GM23338 (cell line): Measurements from ENCODE around the gene GRIN2A. TPM values are rescaled to one million over a fixed set of nuclear protein-coding genes. Genes with fewer than 3 reads are reported as not detected.

ENCODE experiments used
- ATAC-seq: fragments of 200-7000 bp; cut with Tn5 transposase; 3 replicates; pipeline ENCODE4 v1.9.1; 2020
- DNase-seq: peaks from one replicate; pipeline ENCODE4 v3.0.0-alpha.2; 2015; ENCODE audit warnings: low spot score
- H2AFZ ChIP-seq: fragments of 200-600 bp; sonication (generic); 2 replicates; pipeline ENCODE4 v1.8.0; 2016; ENCODE audit warnings: antibody characterized with exemption, mild to moderate bottlenecking, moderate library complexity
- H3F3A ChIP-seq: fragments of 200-600 bp; sonication (generic); replicated peaks from 2 replicates; pipeline ENCODE4 v1.8.0; 2017; ENCODE audit warnings: antibody characterized with exemption, mixed run types, low read depth
- H3K27ac ChIP-seq: fragments of 200-600 bp; sonication (generic); 2 replicates; pipeline ENCODE4 v1.6.1; 2016; ENCODE audit warnings: low read depth
- H3K27me3 ChIP-seq: fragments of 200-600 bp; sonication (generic); 2 replicates; pipeline ENCODE4 v1.8.0; 2016; ENCODE audit warnings: mild to moderate bottlenecking, mixed run types, moderate library complexity; ENCODE audit not compliant: insufficient read depth
- H3K36me3 ChIP-seq: fragments of 200-600 bp; sonication (generic); 2 replicates; pipeline ENCODE4 v1.8.0; 2016; ENCODE audit warnings: mild to moderate bottlenecking; ENCODE audit not compliant: insufficient read depth
- H3K4me1 ChIP-seq: fragments of 200-600 bp; sonication (generic); 2 replicates; pipeline ENCODE4 v1.8.0; 2016; ENCODE audit warnings: mild to moderate bottlenecking, moderate library complexity; ENCODE audit not compliant: insufficient read depth
- H3K4me2 ChIP-seq: fragments of 200-600 bp; sonication (generic); 2 replicates; pipeline ENCODE4 v1.7.1; 2017; ENCODE audit warnings: mixed run types
- H3K4me3 ChIP-seq: fragments of 200-600 bp; sonication (generic); 2 replicates; pipeline ENCODE4 v1.6.1; 2016; ENCODE audit warnings: mixed run types
- H3K79me2 ChIP-seq: fragments of 200-600 bp; sonication (generic); replicated peaks from 2 replicates; pipeline ENCODE4 v1.8.0; 2017; ENCODE audit warnings: mild to moderate bottlenecking; ENCODE audit not compliant: insufficient read depth
- H3K9me2 ChIP-seq: fragments of 200-600 bp; sonication (generic); 2 replicates; pipeline ENCODE4 v1.8.0; 2017; ENCODE audit not compliant: insufficient read depth
- H4K20me1 ChIP-seq: fragments of 200-600 bp; sonication (generic); replicated peaks from 2 replicates; pipeline ENCODE4 v1.8.0; 2017; ENCODE audit warnings: mild to moderate bottlenecking; ENCODE audit not compliant: insufficient read depth
- H3K27ac Mint-ChIP-seq: 2 replicates; pipeline ENCODE4 v1.8.0; 2020; ENCODE audit warnings: inconsistent platforms, mild to moderate bottlenecking, moderate library complexity, mixed read lengths
- H3K27me3 Mint-ChIP-seq: 3 replicates; pipeline ENCODE4 v1.8.0; 2022; ENCODE audit warnings: low read depth, mild to moderate bottlenecking, moderate library complexity, mixed read lengths, inconsistent platforms; ENCODE audit not compliant: insufficient read depth, poor library complexity
- H3K36me3 Mint-ChIP-seq: 3 replicates; pipeline ENCODE4 v1.8.0; 2021; ENCODE audit warnings: low read depth, mild to moderate bottlenecking, inconsistent platforms, moderate library complexity, mixed read lengths
- H3K4me1 Mint-ChIP-seq: 3 replicates; pipeline ENCODE4 v1.8.0; 2020; ENCODE audit warnings: mild to moderate bottlenecking, inconsistent platforms, mixed read lengths
- H3K4me3 Mint-ChIP-seq: 3 replicates; pipeline ENCODE4 v1.8.0; 2021; ENCODE audit warnings: moderate library complexity, mild to moderate bottlenecking, inconsistent platforms, mixed read lengths
- H3K9me3 Mint-ChIP-seq: 3 replicates; pipeline ENCODE4 v1.8.0; 2020; ENCODE audit warnings: moderate library complexity, mild to moderate bottlenecking, inconsistent platforms, mixed read lengths
- CREB1 ChIP-seq: fragments of 250-450 bp; sonication (Bioruptor Pico); IDR thresholded peaks from 2 replicates; pipeline ENCODE4 v1.5.0; 2020; ENCODE audit warnings: low read depth, mild to moderate bottlenecking, moderate library complexity
- EZH2 ChIP-seq: fragments of 200-600 bp; sonication (generic); IDR thresholded peaks from one replicate; pipeline ENCODE4 v1.8.0; 2017; ENCODE audit warnings: antibody characterized with exemption, mild to moderate bottlenecking, low read depth; ENCODE audit not compliant: unreplicated experiment
- EZH2phosphoT487 ChIP-seq: fragments of 200-600 bp; sonication (generic); IDR thresholded peaks from one replicate; pipeline ENCODE4 v1.8.1; 2018; ENCODE audit warnings: antibody characterized with exemption; ENCODE audit not compliant: unreplicated experiment
- JUNB ChIP-seq: IDR thresholded peaks from one replicate; pipeline ENCODE4 v1.6.1; 2016; ENCODE audit warnings: antibody characterized with exemption; ENCODE audit not compliant: unreplicated experiment
- NANOG ChIP-seq: IDR thresholded peaks from 2 replicates; pipeline ENCODE4 v1.6.1; 2016; ENCODE audit warnings: antibody characterized with exemption, borderline replicate concordance
- POLR2AphosphoS5 ChIP-seq: IDR thresholded peaks from 2 replicates; pipeline ENCODE4 v1.6.1; 2016; ENCODE audit warnings: antibody characterized with exemption, low read depth
- STAT1 ChIP-seq: IDR thresholded peaks from one replicate; pipeline ENCODE4 v1.6.1; 2016; ENCODE audit warnings: antibody characterized with exemption; ENCODE audit not compliant: unreplicated experiment
- ZNF114 ChIP-seq: fragments of 250-450 bp; sonication (Bioruptor Pico); IDR thresholded peaks from 2 replicates; pipeline ENCODE4 v1.5.0; 2020; ENCODE audit warnings: mild to moderate bottlenecking, moderate library complexity
- ZNF331 ChIP-seq: fragments of 250-450 bp; sonication (Bioruptor Pico); IDR thresholded peaks from 2 replicates; pipeline ENCODE4 v1.5.0; 2020; ENCODE audit warnings: low read depth, mild to moderate bottlenecking, moderate library complexity
- polyA plus RNA-seq: library from polyadenylated mRNA; unstranded; fragments of >200 nt; fragmentation: Nextera tagmentation; extraction: Ambion mirVana; gene quantifications from 2 replicates; pipeline ENCODE4 v1.2.1, GENCODE V29; 2016
- total RNA-seq: library from RNA; depleted of rRNA; stranded (reverse); fragments of >200 nt; shearing (Covaris generic); gene quantifications from 2 replicates; pipeline ENCODE4 v1.2.3, GENCODE V29; 2014
- TF ChIP-seq, protein P1 (sequence below): IDR thresholded peaks from one replicate; pipeline ENCODE4 v1.6.1; 2018; ENCODE audit warnings: antibody characterized with exemption; ENCODE audit not compliant: unreplicated experiment
- TF ChIP-seq, protein P2 (sequence below): IDR thresholded peaks from 2 replicates; pipeline ENCODE4 v1.6.1; 2016; ENCODE audit warnings: antibody characterized with exemption
- TF ChIP-seq, protein P3 (sequence below), 2 experiments: fragments of 200-600 bp in 1 of 2; sonication (generic) in 1 of 2; conservative IDR thresholded peaks; 2 replicates each; pipeline versions ENCODE4 v1.5.1 to v1.6.1; 2016 to 2017; ENCODE audit warnings: antibody characterized with exemption in 2 of 2, low read depth in 2 of 2, mild to moderate bottlenecking in 2 of 2, moderate library complexity in 1 of 2
- TF ChIP-seq, protein P4 (sequence below): fragments of 250-450 bp; sonication (Bioruptor Pico); IDR thresholded peaks from 2 replicates; pipeline ENCODE4 v1.5.0; 2020; ENCODE audit warnings: mild to moderate bottlenecking, moderate library complexity

Gene GRIN2A
- total and polyA plus RNA-seq, 2 experiments from 2014 or later = 0.89 to 5.1 TPM

DNA sequence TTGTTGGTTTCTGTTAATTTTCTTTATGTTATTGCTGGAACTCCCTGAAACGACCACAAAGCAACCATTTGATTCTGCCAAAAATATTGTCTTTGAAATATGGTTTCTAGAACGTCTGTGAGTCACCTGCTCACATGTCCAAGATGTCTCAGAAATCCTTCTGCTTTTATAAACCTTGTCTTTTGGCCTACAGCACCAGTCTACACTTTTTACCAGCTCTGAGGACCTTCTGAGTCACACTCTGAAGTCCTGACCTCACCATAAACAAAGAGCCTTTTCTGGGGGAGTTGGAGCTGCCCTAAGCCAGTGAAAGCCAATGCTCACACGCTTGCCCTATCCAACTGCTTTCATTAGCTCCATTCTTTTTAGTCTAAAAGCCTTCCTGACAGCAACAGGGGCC, 55.5 kb downstream of the GRIN2A start:
- Histone ChIP-seq H3K4me3 (no peak overlapping the region), H2AFZ (no peak overlapping the region), H3K27ac (no peak overlapping the region), H3K36me3 (no peaks in the 10 kb centered on the region), H3F3A (no peaks in the 10 kb centered on the region), H3K4me2 (no peak overlapping the region), H3K4me1 (peaks cover 7% of the 10 kb centered on the region), H3K9me2 (peaks cover 4% of the 10 kb centered on the region; the same call in 1 of the 2 replicates), H3K27me3 (no peaks in the 10 kb centered on the region), H3K79me2 (no peaks in the 10 kb centered on the region), H4K20me1 (no peaks in the 10 kb centered on the region)
- H3K4me3 Mint-ChIP-seq = no peak overlapping the region
- DNase-seq (no peak), ATAC-seq (no peak)
- H3K4me1 Mint-ChIP-seq = peaks cover 13% of the 10 kb centered on the region
- H3K9me3 Mint-ChIP-seq = no peaks in the 10 kb centered on the region
- H3K27me3 Mint-ChIP-seq = no peaks in the 10 kb centered on the region
- no peak overlapping the region for H3K27ac Mint-ChIP-seq
- no peaks in the 10 kb centered on the region for H3K36me3 Mint-ChIP-seq
- TF ChIP-seq CREB1 (CRISPR knock-in tag) = no peak
- TF ChIP-seq EZH2 = no peak
- TF ChIP-seq POLR2AphosphoS5 = no peak
- TF ChIP-seq NANOG = no peak
- TF ChIP-seq, protein P1, sequence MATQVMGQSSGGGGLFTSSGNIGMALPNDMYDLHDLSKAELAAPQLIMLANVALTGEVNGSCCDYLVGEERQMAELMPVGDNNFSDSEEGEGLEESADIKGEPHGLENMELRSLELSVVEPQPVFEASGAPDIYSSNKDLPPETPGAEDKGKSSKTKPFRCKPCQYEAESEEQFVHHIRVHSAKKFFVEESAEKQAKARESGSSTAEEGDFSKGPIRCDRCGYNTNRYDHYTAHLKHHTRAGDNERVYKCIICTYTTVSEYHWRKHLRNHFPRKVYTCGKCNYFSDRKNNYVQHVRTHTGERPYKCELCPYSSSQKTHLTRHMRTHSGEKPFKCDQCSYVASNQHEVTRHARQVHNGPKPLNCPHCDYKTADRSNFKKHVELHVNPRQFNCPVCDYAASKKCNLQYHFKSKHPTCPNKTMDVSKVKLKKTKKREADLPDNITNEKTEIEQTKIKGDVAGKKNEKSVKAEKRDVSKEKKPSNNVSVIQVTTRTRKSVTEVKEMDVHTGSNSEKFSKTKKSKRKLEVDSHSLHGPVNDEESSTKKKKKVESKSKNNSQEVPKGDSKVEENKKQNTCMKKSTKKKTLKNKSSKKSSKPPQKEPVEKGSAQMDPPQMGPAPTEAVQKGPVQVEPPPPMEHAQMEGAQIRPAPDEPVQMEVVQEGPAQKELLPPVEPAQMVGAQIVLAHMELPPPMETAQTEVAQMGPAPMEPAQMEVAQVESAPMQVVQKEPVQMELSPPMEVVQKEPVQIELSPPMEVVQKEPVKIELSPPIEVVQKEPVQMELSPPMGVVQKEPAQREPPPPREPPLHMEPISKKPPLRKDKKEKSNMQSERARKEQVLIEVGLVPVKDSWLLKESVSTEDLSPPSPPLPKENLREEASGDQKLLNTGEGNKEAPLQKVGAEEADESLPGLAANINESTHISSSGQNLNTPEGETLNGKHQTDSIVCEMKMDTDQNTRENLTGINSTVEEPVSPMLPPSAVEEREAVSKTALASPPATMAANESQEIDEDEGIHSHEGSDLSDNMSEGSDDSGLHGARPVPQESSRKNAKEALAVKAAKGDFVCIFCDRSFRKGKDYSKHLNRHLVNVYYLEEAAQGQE = no peak
- TF ChIP-seq, protein P2, sequence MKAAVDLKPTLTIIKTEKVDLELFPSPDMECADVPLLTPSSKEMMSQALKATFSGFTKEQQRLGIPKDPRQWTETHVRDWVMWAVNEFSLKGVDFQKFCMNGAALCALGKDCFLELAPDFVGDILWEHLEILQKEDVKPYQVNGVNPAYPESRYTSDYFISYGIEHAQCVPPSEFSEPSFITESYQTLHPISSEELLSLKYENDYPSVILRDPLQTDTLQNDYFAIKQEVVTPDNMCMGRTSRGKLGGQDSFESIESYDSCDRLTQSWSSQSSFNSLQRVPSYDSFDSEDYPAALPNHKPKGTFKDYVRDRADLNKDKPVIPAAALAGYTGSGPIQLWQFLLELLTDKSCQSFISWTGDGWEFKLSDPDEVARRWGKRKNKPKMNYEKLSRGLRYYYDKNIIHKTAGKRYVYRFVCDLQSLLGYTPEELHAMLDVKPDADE = no peak
- TF ChIP-seq ZNF114 (CRISPR knock-in tag) = no peak
- no peak for TF ChIP-seq EZH2phosphoT487
- TF ChIP-seq, protein P3, sequence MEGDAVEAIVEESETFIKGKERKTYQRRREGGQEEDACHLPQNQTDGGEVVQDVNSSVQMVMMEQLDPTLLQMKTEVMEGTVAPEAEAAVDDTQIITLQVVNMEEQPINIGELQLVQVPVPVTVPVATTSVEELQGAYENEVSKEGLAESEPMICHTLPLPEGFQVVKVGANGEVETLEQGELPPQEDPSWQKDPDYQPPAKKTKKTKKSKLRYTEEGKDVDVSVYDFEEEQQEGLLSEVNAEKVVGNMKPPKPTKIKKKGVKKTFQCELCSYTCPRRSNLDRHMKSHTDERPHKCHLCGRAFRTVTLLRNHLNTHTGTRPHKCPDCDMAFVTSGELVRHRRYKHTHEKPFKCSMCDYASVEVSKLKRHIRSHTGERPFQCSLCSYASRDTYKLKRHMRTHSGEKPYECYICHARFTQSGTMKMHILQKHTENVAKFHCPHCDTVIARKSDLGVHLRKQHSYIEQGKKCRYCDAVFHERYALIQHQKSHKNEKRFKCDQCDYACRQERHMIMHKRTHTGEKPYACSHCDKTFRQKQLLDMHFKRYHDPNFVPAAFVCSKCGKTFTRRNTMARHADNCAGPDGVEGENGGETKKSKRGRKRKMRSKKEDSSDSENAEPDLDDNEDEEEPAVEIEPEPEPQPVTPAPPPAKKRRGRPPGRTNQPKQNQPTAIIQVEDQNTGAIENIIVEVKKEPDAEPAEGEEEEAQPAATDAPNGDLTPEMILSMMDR (conservative IDR thresholded peaks at IDR 0.05; ENCODE audit: low read depth in 2 of 2) = no peak
- no peak for TF ChIP-seq STAT1
- no peak for TF ChIP-seq ZNF331 (CRISPR knock-in tag)
- TF ChIP-seq, protein P4, sequence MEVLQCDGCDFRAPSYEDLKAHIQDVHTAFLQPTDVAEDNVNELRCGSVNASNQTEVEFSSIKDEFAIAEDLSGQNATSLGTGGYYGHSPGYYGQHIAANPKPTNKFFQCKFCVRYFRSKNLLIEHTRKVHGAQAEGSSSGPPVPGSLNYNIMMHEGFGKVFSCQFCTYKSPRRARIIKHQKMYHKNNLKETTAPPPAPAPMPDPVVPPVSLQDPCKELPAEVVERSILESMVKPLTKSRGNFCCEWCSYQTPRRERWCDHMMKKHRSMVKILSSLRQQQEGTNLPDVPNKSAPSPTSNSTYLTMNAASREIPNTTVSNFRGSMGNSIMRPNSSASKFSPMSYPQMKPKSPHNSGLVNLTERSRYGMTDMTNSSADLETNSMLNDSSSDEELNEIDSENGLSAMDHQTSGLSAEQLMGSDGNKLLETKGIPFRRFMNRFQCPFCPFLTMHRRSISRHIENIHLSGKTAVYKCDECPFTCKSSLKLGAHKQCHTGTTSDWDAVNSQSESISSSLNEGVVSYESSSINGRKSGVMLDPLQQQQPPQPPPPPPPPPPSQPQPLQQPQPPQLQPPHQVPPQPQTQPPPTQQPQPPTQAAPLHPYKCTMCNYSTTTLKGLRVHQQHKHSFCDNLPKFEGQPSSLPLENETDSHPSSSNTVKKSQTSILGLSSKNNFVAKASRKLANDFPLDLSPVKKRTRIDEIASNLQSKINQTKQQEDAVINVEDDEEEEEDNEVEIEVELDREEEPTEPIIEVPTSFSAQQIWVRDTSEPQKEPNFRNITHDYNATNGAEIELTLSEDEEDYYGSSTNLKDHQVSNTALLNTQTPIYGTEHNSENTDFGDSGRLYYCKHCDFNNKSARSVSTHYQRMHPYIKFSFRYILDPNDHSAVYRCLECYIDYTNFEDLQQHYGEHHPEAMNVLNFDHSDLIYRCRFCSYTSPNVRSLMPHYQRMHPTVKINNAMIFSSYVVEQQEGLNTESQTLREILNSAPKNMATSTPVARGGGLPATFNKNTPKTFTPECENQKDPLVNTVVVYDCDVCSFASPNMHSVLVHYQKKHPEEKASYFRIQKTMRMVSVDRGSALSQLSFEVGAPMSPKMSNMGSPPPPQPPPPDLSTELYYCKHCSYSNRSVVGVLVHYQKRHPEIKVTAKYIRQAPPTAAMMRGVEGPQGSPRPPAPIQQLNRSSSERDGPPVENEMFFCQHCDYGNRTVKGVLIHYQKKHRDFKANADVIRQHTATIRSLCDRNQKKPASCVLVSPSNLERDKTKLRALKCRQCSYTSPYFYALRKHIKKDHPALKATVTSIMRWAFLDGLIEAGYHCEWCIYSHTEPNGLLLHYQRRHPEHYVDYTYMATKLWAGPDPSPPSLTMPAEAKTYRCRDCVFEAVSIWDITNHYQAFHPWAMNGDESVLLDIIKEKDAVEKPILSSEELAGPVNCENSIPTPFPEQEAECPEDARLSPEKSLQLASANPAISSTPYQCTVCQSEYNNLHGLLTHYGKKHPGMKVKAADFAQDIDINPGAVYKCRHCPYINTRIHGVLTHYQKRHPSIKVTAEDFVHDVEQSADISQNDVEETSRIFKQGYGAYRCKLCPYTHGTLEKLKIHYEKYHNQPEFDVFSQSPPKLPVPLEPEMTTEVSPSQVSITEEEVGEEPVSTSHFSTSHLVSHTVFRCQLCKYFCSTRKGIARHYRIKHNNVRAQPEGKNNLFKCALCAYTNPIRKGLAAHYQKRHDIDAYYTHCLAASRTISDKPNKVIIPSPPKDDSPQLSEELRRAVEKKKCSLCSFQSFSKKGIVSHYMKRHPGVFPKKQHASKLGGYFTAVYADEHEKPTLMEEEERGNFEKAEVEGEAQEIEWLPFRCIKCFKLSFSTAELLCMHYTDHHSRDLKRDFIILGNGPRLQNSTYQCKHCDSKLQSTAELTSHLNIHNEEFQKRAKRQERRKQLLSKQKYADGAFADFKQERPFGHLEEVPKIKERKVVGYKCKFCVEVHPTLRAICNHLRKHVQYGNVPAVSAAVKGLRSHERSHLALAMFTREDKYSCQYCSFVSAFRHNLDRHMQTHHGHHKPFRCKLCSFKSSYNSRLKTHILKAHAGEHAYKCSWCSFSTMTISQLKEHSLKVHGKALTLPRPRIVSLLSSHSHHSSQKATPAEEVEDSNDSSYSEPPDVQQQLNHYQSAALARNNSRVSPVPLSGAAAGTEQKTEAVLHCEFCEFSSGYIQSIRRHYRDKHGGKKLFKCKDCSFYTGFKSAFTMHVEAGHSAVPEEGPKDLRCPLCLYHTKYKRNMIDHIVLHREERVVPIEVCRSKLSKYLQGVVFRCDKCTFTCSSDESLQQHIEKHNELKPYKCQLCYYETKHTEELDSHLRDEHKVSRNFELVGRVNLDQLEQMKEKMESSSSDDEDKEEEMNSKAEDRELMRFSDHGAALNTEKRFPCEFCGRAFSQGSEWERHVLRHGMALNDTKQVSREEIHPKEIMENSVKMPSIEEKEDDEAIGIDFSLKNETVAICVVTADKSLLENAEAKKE (CRISPR knock-in tag) = no peak
- TF ChIP-seq JUNB = no peak
